Transverse colon (tissue), 4 donors: ENCODE measurements around the gene CCDC142. TPM values are rescaled to one million over a fixed set of nuclear protein-coding genes. Genes with fewer than 3 reads are reported as not detected.

ENCODE experiments used
- DNase-seq: peaks from one replicate; pipeline ENCODE4 v3.0.0-alpha.2; 2019
- H3K27ac ChIP-seq, 4 donors: fragments of 200-600 bp; sonication (generic); 2 replicates each; pipeline ENCODE4 v1.5.1; 2016 to 2018; ENCODE audit warnings: inconsistent platforms in 4 of 4
- H3K27me3 ChIP-seq: fragments of 200-600 bp; sonication (generic); 2 replicates; pipeline ENCODE4 v1.5.1; 2017; ENCODE audit warnings: inconsistent platforms
- H3K36me3 ChIP-seq, 4 donors: fragments of 200-600 bp; sonication (generic); 2 replicates each; pipeline ENCODE4 v1.5.1; 2017 to 2019; ENCODE audit warnings: inconsistent platforms in 4 of 4
- H3K4me1 ChIP-seq, 4 donors: fragments of 200-600 bp; sonication (generic); 2 replicates each; pipeline ENCODE4 v1.5.1; 2017 to 2020; ENCODE audit warnings: inconsistent platforms in 4 of 4
- H3K4me3 ChIP-seq, 4 donors: fragments of 200-600 bp; sonication (generic); 1 replicate in 1 of 4; 2 replicates in 3 of 4; pipeline versions ENCODE4 v1.5.1 to v1.6.1; 2017 to 2019; ENCODE audit warnings: inconsistent platforms in 4 of 4
- H3K9me3 ChIP-seq, 2 donors: fragments of 200-600 bp; sonication (generic); 2 replicates each; pipeline ENCODE4 v1.5.1; 2017 to 2019; ENCODE audit warnings: inconsistent platforms in 2 of 2
- CTCF ChIP-seq, 5 experiments: fragments of 200-600 bp in 3 of 5; fragments of 450-650 bp in 2 of 5; sonication (generic) in 3 of 5; IDR thresholded peaks; 1 replicate in 2 of 5; 2 replicates in 3 of 5; pipeline ENCODE4 v1.5.1; 2016 to 2017; ENCODE audit warnings: antibody characterized with exemption in 5 of 5, inconsistent platforms in 3 of 5, mild to moderate bottlenecking in 2 of 5, moderate library complexity in 1 of 5
- EP300 ChIP-seq: sonication (generic); formaldehyde crosslinking; IDR thresholded peaks from one replicate; pipeline ENCODE4 v1.6.1; 2017; ENCODE audit warnings: antibody characterized with exemption, low read depth
- POLR2A ChIP-seq: fragments of 450-650 bp; IDR thresholded peaks from one replicate; pipeline ENCODE4 v1.6.1; 2016; ENCODE audit warnings: antibody characterized with exemption, mild to moderate bottlenecking, moderate library complexity
- POLR2AphosphoS5 ChIP-seq, 3 donors: sonication (generic); formaldehyde crosslinking; IDR thresholded peaks; one replicate each; pipeline ENCODE4 v1.6.1; 2016; ENCODE audit warnings: antibody characterized with exemption in 3 of 3
- WGBS, 2 donors: methylation state at CpG; one replicate each; pipeline ENCODE4 v1.1.5; 2018; ENCODE audit warnings: low coverage in 1 of 2; 5-methylcytosine and 5-hydroxymethylcytosine counted together
- in situ Hi-C, 4 donors: fragments of 200-750 bp; cut with MboI; loops; one replicate each; pipeline versions ENCODE4 v1.15.0 to v1.15.1; 2017; ENCODE audit warnings: low sequenced_read_pairs in 3 of 4, low pct_ligation_motif_present in 1 of 4, low pct_unique_long_range_greater_than_20kb in 1 of 4
- intact Hi-C: fragments of 100-400 bp; cut with DNase I; formaldehyde crosslinking; loops from one replicate; pipeline ENCODE4 v1.15.1; 2023; ENCODE audit warnings: low total_unique reads
- total RNA-seq, 4 donors: library from RNA; depleted of rRNA; stranded (reverse); fragments of >200 nt; gene quantifications; one replicate each; pipeline ENCODE4 v1.1.0, GENCODE V29; 2016

Gene CCDC142
- total RNA-seq, 4 donors from 2014 or later, result 49.7 to 93.1 (median 71.6) TPM

DNA sequence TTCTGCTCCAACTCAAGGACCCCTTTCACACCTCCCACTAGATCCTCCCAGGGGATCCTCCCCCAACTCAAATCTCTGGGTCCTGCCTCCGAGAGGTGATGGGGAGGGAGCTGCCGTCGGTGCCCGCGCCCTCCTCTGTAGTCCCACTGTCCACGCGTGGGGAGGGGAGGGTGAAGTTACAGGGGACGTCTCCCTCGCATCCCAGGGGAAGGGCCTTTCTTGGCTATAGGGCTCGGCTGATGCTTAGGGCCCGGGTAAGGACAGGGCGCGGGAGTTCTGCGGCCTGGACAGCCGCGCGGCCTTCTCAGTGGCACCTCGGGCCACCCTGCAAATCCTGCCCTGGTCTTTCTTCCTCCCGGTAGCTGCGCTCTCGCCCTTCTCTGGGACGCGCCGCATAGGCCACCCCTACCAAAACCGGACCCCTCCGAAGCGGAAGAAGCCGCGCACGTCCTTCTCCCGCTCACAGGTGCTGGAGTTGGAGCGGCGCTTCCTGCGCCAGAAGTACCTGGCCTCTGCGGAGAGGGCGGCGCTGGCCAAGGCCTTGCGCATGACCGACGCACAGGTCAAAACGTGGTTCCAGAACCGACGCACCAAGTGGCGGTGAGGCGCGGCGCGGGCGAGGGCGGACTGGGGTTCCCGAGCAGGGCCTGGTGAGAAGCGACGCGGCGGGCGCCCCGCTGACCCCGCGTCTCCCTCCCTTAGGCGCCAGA lies 32.6 kb upstream of the CCDC142 start:
- Histone ChIP-seq H3K36me3 (no peaks in the 10 kb centered on the region), H3K4me1 (peaks cover 8 to 30% (median 27%) of the 10 kb centered on the region in 4 donors), H3K27me3 (peaks cover 100% of the 10 kb centered on the region), H3K9me3 (no peaks in the 10 kb centered on the region), H3K27ac (no peak overlapping the region), H3K4me3 (peak overlapping the region in 2 of 4 donors; percentile 28 to 39)
- intact Hi-C loops (no loop called here), in situ Hi-C loops (no loop called here)
- TF ChIP-seq CTCF (IDR thresholded peaks at IDR 0.05), result no peak
- no peak for TF ChIP-seq POLR2A
- TF ChIP-seq EP300, result no peak
- no peak for TF ChIP-seq POLR2AphosphoS5 (IDR thresholded peaks at IDR 0.05)
- no peak for DNase-seq
- WGBS, 2 donors, result 24% methylated on average over 56 of the region's 60 CpGs; no CpG with 5 or more reads in 1 of the 2 donors

GRCh38 chr2:74514368-74515270 lies 31.8 kb upstream of the CCDC142 start, which contains the start of gene TLX2:
Gene TLX2 (plus strand): TSS chr2:74514450. CDS start chr2:74514807, 357 bp downstream.
- TF ChIP-seq POLR2A (no peak), POLR2AphosphoS5 (IDR thresholded peaks at IDR 0.05) (no peak)
- no peaks in the 10 kb centered on the region for H3K9me3 ChIP-seq
- intact Hi-C loops (no loop called here), in situ Hi-C loops (no loop called here)
- H3K27ac ChIP-seq, result no peak within 1 kb of the TSS
- DNase-seq, result no peak
- peak within 1 kb of the TSS in 1 of 4 donors; percentile 28 for H3K4me3 ChIP-seq
- H3K4me1 ChIP-seq, result peaks cover 8 to 30% (median 27%) of the 10 kb centered on the region in 4 donors
- H3K36me3 ChIP-seq, result no peaks in the 10 kb centered on the region
- H3K27me3 ChIP-seq, result peaks cover 100% of the 10 kb centered on the region
- WGBS, 2 donors, result 3% methylated on average over 46 of the region's 82 CpGs; no CpG with 5 or more reads in 1 of the 2 donors

DNA sequence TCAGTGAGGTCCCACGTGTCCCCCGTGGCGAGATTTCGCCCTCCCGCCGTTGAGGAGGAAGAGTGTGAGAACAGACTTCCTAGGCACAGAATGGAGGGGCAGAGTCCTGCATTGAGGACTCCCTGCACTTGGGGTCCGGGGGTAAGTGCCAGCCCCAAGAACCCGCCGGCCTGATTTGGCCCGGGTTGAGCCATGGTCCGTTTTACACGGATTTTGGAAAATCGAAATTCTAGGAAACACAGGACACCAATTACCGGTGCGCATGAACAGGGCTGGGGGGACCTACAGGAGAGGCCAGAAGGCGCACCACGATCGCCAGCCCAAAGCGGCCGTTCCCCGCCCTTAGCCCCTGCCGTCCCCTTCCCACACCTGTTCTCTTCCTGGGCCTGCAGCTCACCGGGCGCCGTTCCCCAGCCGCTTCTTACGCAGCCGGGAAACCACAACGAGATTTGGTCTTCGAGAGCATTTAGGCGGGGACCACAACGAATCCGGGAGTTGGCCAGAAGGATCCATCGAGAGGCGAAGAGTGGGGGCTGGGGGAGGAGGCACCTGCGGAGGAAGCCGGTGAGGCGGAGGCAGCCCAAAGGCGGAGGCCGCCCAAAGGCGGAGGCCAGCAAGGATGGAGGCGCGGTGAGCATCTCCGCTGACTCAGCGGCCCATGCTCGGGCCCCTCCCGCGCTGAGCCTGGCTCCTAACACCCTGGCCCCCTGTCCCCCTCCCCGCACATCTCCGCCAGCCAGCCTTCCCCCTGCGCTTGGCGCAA lies 31.0 kb upstream of the CCDC142 start:
- H3K9me3 ChIP-seq, result no peaks in the 10 kb centered on the region
- intact Hi-C loops, result no loop called here
- H3K27ac ChIP-seq, result no peak overlapping the region
- peaks cover 100% of the 10 kb centered on the region for H3K27me3 ChIP-seq
- WGBS, 2 donors, result 11% methylated on average over 48 of the region's 52 CpGs; no CpG with 5 or more reads in 1 of the 2 donors
- no peaks in the 10 kb centered on the region for H3K36me3 ChIP-seq
- TF ChIP-seq POLR2AphosphoS5 (IDR thresholded peaks at IDR 0.05), result peak in 2 of 3 donors; percentile 80 to 86
- TF ChIP-seq CTCF (IDR thresholded peaks at IDR 0.05), result no peak
- TF ChIP-seq EP300, result no peak
- TF ChIP-seq POLR2A, result no peak
- in situ Hi-C loops, result no loop called here
- no peak for DNase-seq
- peaks cover 8 to 30% (median 27%) of the 10 kb centered on the region in 4 donors for H3K4me1 ChIP-seq
- H3K4me3 ChIP-seq, result peak overlapping the region in 1 of 4 donors; percentile 28

GRCh38 chr2:74512744-74513604 lies 30.2 kb upstream of the CCDC142 start:
- Histone ChIP-seq H3K27ac (no peak overlapping the region), H3K27me3 (peaks cover 97% of the 10 kb centered on the region), H3K36me3 (no peaks in the 10 kb centered on the region), H3K4me3 (no peak overlapping the region), H3K9me3 (no peaks in the 10 kb centered on the region), H3K4me1 (peaks cover 8 to 36% (median 31%) of the 10 kb centered on the region in 4 donors)
- no peak for DNase-seq
- WGBS, 2 donors, result 19% methylated on average over 11 of the region's 36 CpGs; no CpG with 5 or more reads in 1 of the 2 donors
- intact Hi-C loops (no loop called here), in situ Hi-C loops (no loop called here)
- no peak for TF ChIP-seq POLR2AphosphoS5 (IDR thresholded peaks at IDR 0.05)
- no peak for TF ChIP-seq CTCF (IDR thresholded peaks at IDR 0.05)
- TF ChIP-seq POLR2A, result no peak
- TF ChIP-seq EP300, result no peak
